ENCODE measurements around the gene MYF6. TPM values are rescaled to one million over a fixed set of nuclear protein-coding genes. Genes with fewer than 3 reads are reported as not detected.

The MYF6 gene
- total RNA-seq (2011; cell fraction: chromatin; rRNA removed; ENCODE audit: low replicate concordance): not detected in 2 replicates
- not detected in 2 replicates for total RNA-seq (2011; cell fraction: nucleolus; rRNA removed)
- not detected in 2 replicates for total RNA-seq (2011; cell fraction: nucleoplasm; rRNA removed)
- total RNA-seq (2014; rRNA removed) (not detected in 2 replicates), total RNA-seq (2014; rRNA removed; fragmentation: Illumina TruSeq; extraction: Trizol) (not detected in 2 replicates), total RNA-seq (2015; rRNA removed; fragmentation: Illumina TruSeq; extraction: Trizol) (not detected in 2 replicates), total RNA-seq (2021) (not detected in 2 replicates), polyA plus RNA-seq (2011; rRNA removed) (not detected in 2 replicates), polyA plus RNA-seq (2014; fragmentation: Illumina TruSeq; extraction: Trizol) (not detected in 2 replicates), polyA plus RNA-seq (2014; fragmentation: Nextera tagmentation; extraction: Ambion mirVana) (not detected), polyA plus RNA-seq (2014; rRNA removed) (not detected in 2 replicates), polyA minus RNA-seq (2011; rRNA and poly(A)+ RNA removed) (not detected in 2 replicates), Bru-seq, nascent RNA (not detected), BruChase-seq, experiment 1, labeled RNA remaining after a 2-hour chase (not detected), BruChase-seq, experiment 2, labeled RNA remaining after a 6-hour chase (not detected)
- not detected in 2 replicates for polyA plus RNA-seq (2011; cell fraction: cytosol; rRNA removed)
- not detected in 2 replicates for polyA plus RNA-seq (2011; cell fraction: nucleus; rRNA removed)
- polyA plus RNA-seq (2012): not detected in 2 replicates
- polyA minus RNA-seq (2011; cell fraction: cytosol; rRNA and poly(A)+ RNA removed): not detected in 2 replicates
- polyA minus RNA-seq (2011; cell fraction: nucleus; rRNA and poly(A)+ RNA removed): not detected in 2 replicates
- long read RNA-seq, experiment 1: 0 reads
- long read RNA-seq, experiment 2: 0 reads
- long read RNA-seq, experiment 3: 0 reads

GRCh38 chr12:80707126-80707829, at the start of gene MYF6:
Gene MYF6 (plus strand): TSS chr12:80707634. CDS start chr12:80707720, 86 bp downstream.
- intact Hi-C loops (cut with micrococcal nuclease): no loop called here

More at GRCh38 chr12:80707126-80707829, at the start of gene MYF6:
- Histone ChIP-seq H3K36me3 (ENCODE audit: control insufficient read depth, insufficient read depth, low read length) (no peaks in the 10 kb centered on the region), H3K4me3 (no peak within 1 kb of the TSS), H3K27me3 (ENCODE audit: control insufficient read depth in 2 of 2, insufficient read depth in 2 of 2, low read length in 2 of 2) (no peaks in the 10 kb centered on the region), H3K4me2 (ENCODE audit: insufficient read depth, low read length) (no peak within 1 kb of the TSS), H3K9me1 (ENCODE audit: control insufficient read depth, insufficient read depth, low read length) (no peaks in the 10 kb centered on the region), H2AFZ (ENCODE audit: low read depth, low read length) (no peak within 1 kb of the TSS), H3K27ac (ENCODE audit: extremely low read depth, low read depth, low read length) (no peak within 1 kb of the TSS), H4K20me1 (replicated peaks; ENCODE audit: control insufficient read depth, insufficient read depth, low read length) (no peaks in the 10 kb centered on the region), H3K9me3 (replicated peaks; ENCODE audit: control insufficient read depth, insufficient read depth, low read depth, low read length) (no peaks in the 10 kb centered on the region), H3K9ac (ENCODE audit: insufficient read depth in 1 of 2, low read depth in 2 of 2, low read length in 2 of 2) (no peak within 1 kb of the TSS), H3K4me1 (replicated peaks in 1 of 2; ENCODE audit: control insufficient read depth in 2 of 2, insufficient read depth in 2 of 2, low read length in 2 of 2) (no peaks in the 10 kb centered on the region), H3K79me2 (ENCODE audit: control insufficient read depth, insufficient read depth, low read length) (no peaks in the 10 kb centered on the region)
- POLR2A ChIA-PET: no interaction called here
- CTCF ChIA-PET (ENCODE audit: low intra/inter-chr PET ratio): no interaction called here
- in situ Hi-C loops (cut with MboI): no loop called here
- no peak for FAIRE-seq
- no peak for DNase-seq (ENCODE audit: extremely low read depth in 1 of 4, low spot score in 3 of 4)
- WGBS (ENCODE audit: insufficient coverage, low coverage, missing lambda C conversion rate): 0% methylated on average over 4 of the region's 4 CpGs
- TF ChIP-seq ZNF311 (CRISPR knock-in tag; IDR thresholded peaks at IDR 0.05): no peak
- TF ChIP-seq ZNF436 (CRISPR knock-in tag; IDR thresholded peaks at IDR 0.05): no peak
- no peak for TF ChIP-seq HNRNPL (IDR thresholded peaks at IDR 0.05; ENCODE audit: low read depth, low read length)
- no peak for TF ChIP-seq BMI1 (IDR thresholded peaks at IDR 0.05; ENCODE audit: low read length)
- BruUV-seq (replicated peaks): no TSS peak
- no peak for ATAC-seq
